HCT116 (cell line): ENCODE measurements around the gene HDLBP. TPM values are rescaled to one million over a fixed set of nuclear protein-coding genes. Genes with fewer than 3 reads are reported as not detected.

Source experiments
- ATAC-seq: fragments of 200-7000 bp; cut with Tn5 transposase; 2 replicates; pipeline ENCODE4 v1.9.1; 2020; ENCODE audit warnings: mild to moderate bottlenecking, moderate library complexity
- BruUV-seq: library from RNA; stranded (reverse); fragments of 400-500 nt; replicated peaks from 2 replicates; lab custom pipeline; 2021; lab: Mats Ljungman, UMichigan
- CTCF ChIA-PET: fragments of 300-600 bp; sonication (Branson Sonifier 250); formaldehyde crosslinking; loops from one replicate; lab custom pipeline; 2021; ENCODE audit warnings: antibody characterized with exemption; lab: Charles Lee
- POLR2A ChIA-PET: fragments of 300-600, 350-600 bp; sonication (Branson Sonifier 250); formaldehyde crosslinking; loops from one replicate; lab custom pipeline; 2021; ENCODE audit warnings: antibody characterized with exemption; lab: Charles Lee
- RAD21 ChIA-PET, 2 experiments: fragments of 300-600 bp; sonication (Branson Sonifier 250); formaldehyde crosslinking; loops; one replicate each; lab custom pipeline; 2023; ENCODE audit warnings: low total read pairs in 2 of 2; ENCODE audit not compliant: uncharacterized antibody in 2 of 2, unreplicated experiment in 2 of 2, low non-redundant PET in 1 of 2; lab: Charles Lee
- DNase-seq: peaks from one replicate; pipeline ENCODE4 v3.0.0-alpha.2; 2010; ENCODE audit warnings: low read depth, low spot score
- H2AFZ ChIP-seq: fragments of 200-600 bp; shearing (Covaris generic), sonication (generic); 2 replicates; pipeline ENCODE4 v1.6.1; 2017; ENCODE audit warnings: low read depth, mixed run types, mixed read lengths, antibody characterized with exemption, low read length; ENCODE audit not compliant: poor library complexity, severe bottlenecking
- H3K27ac ChIP-seq: 2 replicates; pipeline ENCODE4 v1.5.1; 2012; ENCODE audit warnings: low read depth, low read length
- H3K27me3 ChIP-seq: fragments of 200-600 bp; sonication (generic); 2 replicates; pipeline ENCODE4 v1.6.1; 2016; ENCODE audit warnings: mixed run types, low read length, mixed read lengths; ENCODE audit not compliant: insufficient read depth
- H3K36me3 ChIP-seq, 2 experiments: fragments of 200-500 bp in 1 of 2; fragments of 200-600 bp in 1 of 2; sonication (Bioruptor generic) in 1 of 2; sonication (generic) in 1 of 2; 2 replicates each; pipeline versions ENCODE4 v1.5.1 to v1.6.1; 2014 to 2016; ENCODE audit warnings: low read length in 2 of 2, inconsistent platforms in 1 of 2, mixed read lengths in 1 of 2, mixed run types in 1 of 2; ENCODE audit not compliant: insufficient read depth in 2 of 2, control insufficient read depth in 1 of 2
- H3K4me1 ChIP-seq, 2 experiments: fragments of 200-600 bp in 1 of 2; sonication (generic) in 1 of 2; 2 replicates each; pipeline versions ENCODE4 v1.5.1 to v1.6.1; 2012 to 2017; ENCODE audit warnings: low read length in 2 of 2, inconsistent platforms in 1 of 2, mild to moderate bottlenecking in 1 of 2, mixed read lengths in 1 of 2, mixed run types in 1 of 2, moderate library complexity in 1 of 2; ENCODE audit not compliant: insufficient read depth in 2 of 2, control insufficient read depth in 1 of 2
- H3K4me2 ChIP-seq: fragments of 200-600 bp; sonication (generic); 2 replicates; pipeline ENCODE4 v1.6.1; 2017; ENCODE audit warnings: mixed run types, low read length, mixed read lengths
- H3K4me3 ChIP-seq, 2 experiments: fragments of 200-600 bp in 1 of 2; sonication (generic) in 1 of 2; replicated peaks in 1 of 2; 2 replicates each; pipeline ENCODE4 v1.5.1; 2011 to 2016; ENCODE audit warnings: low read length in 2 of 2, control low read depth in 1 of 2, low read depth in 1 of 2, mild to moderate bottlenecking in 1 of 2, mixed read lengths in 1 of 2, mixed run types in 1 of 2
- H3K79me2 ChIP-seq: fragments of 200-600 bp; sonication (generic); 2 replicates; pipeline ENCODE4 v1.6.1; 2017; ENCODE audit warnings: mild to moderate bottlenecking, mixed run types, low read length, moderate library complexity, mixed read lengths; ENCODE audit not compliant: insufficient read depth
- H3K9ac ChIP-seq: fragments of 200-600 bp; sonication (generic); 2 replicates; pipeline ENCODE4 v1.6.1; 2016; ENCODE audit warnings: low read length, mixed read lengths
- H3K9me2 ChIP-seq: fragments of 200-600 bp; sonication (generic), shearing (Covaris generic); 2 replicates; pipeline ENCODE4 v1.6.1; 2017; ENCODE audit warnings: mixed run types, mild to moderate bottlenecking, moderate library complexity; ENCODE audit not compliant: insufficient read depth
- H3K9me3 ChIP-seq, 2 experiments: fragments of 200-500 bp in 1 of 2; fragments of 200-600 bp in 1 of 2; sonication (Bioruptor generic) in 1 of 2; sonication (generic) in 1 of 2; 2 replicates each; pipeline ENCODE4 v1.6.1; 2014 to 2017; ENCODE audit warnings: low read length in 2 of 2, mixed read lengths in 2 of 2, inconsistent platforms in 1 of 2, low read depth in 1 of 2, mild to moderate bottlenecking in 1 of 2, mixed run types in 1 of 2, moderate library complexity in 1 of 2; ENCODE audit not compliant: control insufficient read depth in 1 of 2, insufficient read depth in 1 of 2
- H4K20me1 ChIP-seq: fragments of 200-600 bp; sonication (generic), shearing (Covaris generic); 2 replicates; pipeline ENCODE4 v1.6.1; 2017; ENCODE audit warnings: mixed run types, mild to moderate bottlenecking, moderate library complexity; ENCODE audit not compliant: insufficient read depth
- CEBPB ChIP-seq: IDR thresholded peaks from 2 replicates; pipeline ENCODE4 v1.6.1; 2012; ENCODE audit warnings: low read depth
- EGR1 ChIP-seq: IDR thresholded peaks from 2 replicates; pipeline ENCODE4 v1.6.1; 2012; ENCODE audit warnings: low read depth
- ELF1 ChIP-seq: IDR thresholded peaks from 2 replicates; pipeline ENCODE4 v1.6.1; 2012; ENCODE audit warnings: low read depth, borderline replicate concordance
- POLR2AphosphoS5 ChIP-seq: IDR thresholded peaks from 2 replicates; pipeline ENCODE4 v1.6.1; 2011; ENCODE audit warnings: mild to moderate bottlenecking, low read depth, low read length, moderate library complexity
- SIN3A ChIP-seq: IDR thresholded peaks from 2 replicates; pipeline ENCODE4 v1.6.1; 2012; ENCODE audit warnings: low read depth
- SP1 ChIP-seq: IDR thresholded peaks from 2 replicates; pipeline ENCODE4 v1.6.1; 2012; ENCODE audit warnings: low read depth
- SRF ChIP-seq: IDR thresholded peaks from 2 replicates; pipeline ENCODE4 v1.6.1; 2012; ENCODE audit warnings: low read depth
- TCF7L2 ChIP-seq: IDR thresholded peaks from 2 replicates; pipeline ENCODE4 v1.7.0; 2011; ENCODE audit warnings: borderline replicate concordance, inconsistent platforms; ENCODE audit not compliant: insufficient read depth, insufficient read length; ENCODE audit errors: extremely low read depth
- ZFX ChIP-seq: fragments of 450-650 bp; IDR thresholded peaks from 2 replicates; pipeline ENCODE4 v1.6.1; 2017
- ZNF274 ChIP-seq: fragments of 200-500 bp; sonication (Bioruptor generic); IDR thresholded peaks from 2 replicates; pipeline ENCODE4 v1.6.1; 2014; ENCODE audit warnings: mild to moderate bottlenecking, low read depth, low read length, inconsistent platforms
- intact Hi-C: fragments of 100-400 bp; cut with micrococcal nuclease; formaldehyde crosslinking; loops from 2 replicates; pipeline ENCODE4 v1.10.0; 2022
- total RNA-seq: library from RNA; stranded (reverse); gene quantifications from one replicate; pipeline ENCODE4 v1.2.1, GENCODE V29; 2021; ENCODE audit not compliant: unreplicated experiment
- TF ChIP-seq, protein P1 (sequence below): IDR thresholded peaks from 2 replicates; pipeline ENCODE4 v1.6.1; 2012
- TF ChIP-seq, protein P2 (sequence below): IDR thresholded peaks from 2 replicates; pipeline ENCODE4 v1.6.1; 2011; ENCODE audit warnings: mild to moderate bottlenecking, low read length, moderate library complexity; ENCODE audit not compliant: insufficient replicate concordance; ENCODE audit errors: extremely low read depth

HDLBP gene
- total RNA-seq, 1 experiment from 2014 or later: 462 TPM

GRCh38 chr2:241272303-241273209, 42.9 kb downstream of the HDLBP start:
- H3K27me3 ChIP-seq: no peaks in the 10 kb centered on the region
- BruUV-seq: no TSS peak
- H3K36me3 ChIP-seq: peaks cover 2 to 10% of the 10 kb centered on the region in 2 experiments; a peak in 2 of 4 replicates
- TF ChIP-seq POLR2AphosphoS5 (peak; percentile 43), ZFX (peak; percentile 48; the same call in 1 of the 2 replicates), EGR1 (no peak)
- TF ChIP-seq, protein P1, sequence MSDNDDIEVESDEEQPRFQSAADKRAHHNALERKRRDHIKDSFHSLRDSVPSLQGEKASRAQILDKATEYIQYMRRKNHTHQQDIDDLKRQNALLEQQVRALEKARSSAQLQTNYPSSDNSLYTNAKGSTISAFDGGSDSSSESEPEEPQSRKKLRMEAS: no peak
- ChIA-PET POLR2A (no interaction called here), CTCF (no interaction called here), RAD21 (no interaction called here)
- H3K4me2 ChIP-seq: peak overlapping the region; percentile 81
- H3K4me1 ChIP-seq: peaks cover 21 to 51% of the 10 kb centered on the region in 2 experiments; a peak in 3 of 4 replicates
- no peaks in the 10 kb centered on the region for H3K9me2 ChIP-seq
- ATAC-seq: peak; percentile 80
- H3K4me3 ChIP-seq: peak overlapping the region; percentile 62 to 68
- peaks cover 29% of the 10 kb centered on the region; the same call in 1 of the 2 replicates for H4K20me1 ChIP-seq
- DNase-seq: no peak
- peak overlapping the region; percentile 84 for H3K9ac ChIP-seq
- no peak overlapping the region for H2AFZ ChIP-seq
- intact Hi-C loops: loop anchor here (5.0 kb wide), 1 partner anchor 45 kb away; the partner anchor contains the start of genes HDLBP and SEPTIN2
- 0 out of 4 replicates have a peak, but pooled peaks cover 0 to 3% of the 10 kb centered on the region in 2 experiments for H3K9me3 ChIP-seq
- H3K27ac ChIP-seq: peak overlapping the region; percentile 85
- H3K79me2 ChIP-seq: peaks cover 97% of the 10 kb centered on the region

DNA sequence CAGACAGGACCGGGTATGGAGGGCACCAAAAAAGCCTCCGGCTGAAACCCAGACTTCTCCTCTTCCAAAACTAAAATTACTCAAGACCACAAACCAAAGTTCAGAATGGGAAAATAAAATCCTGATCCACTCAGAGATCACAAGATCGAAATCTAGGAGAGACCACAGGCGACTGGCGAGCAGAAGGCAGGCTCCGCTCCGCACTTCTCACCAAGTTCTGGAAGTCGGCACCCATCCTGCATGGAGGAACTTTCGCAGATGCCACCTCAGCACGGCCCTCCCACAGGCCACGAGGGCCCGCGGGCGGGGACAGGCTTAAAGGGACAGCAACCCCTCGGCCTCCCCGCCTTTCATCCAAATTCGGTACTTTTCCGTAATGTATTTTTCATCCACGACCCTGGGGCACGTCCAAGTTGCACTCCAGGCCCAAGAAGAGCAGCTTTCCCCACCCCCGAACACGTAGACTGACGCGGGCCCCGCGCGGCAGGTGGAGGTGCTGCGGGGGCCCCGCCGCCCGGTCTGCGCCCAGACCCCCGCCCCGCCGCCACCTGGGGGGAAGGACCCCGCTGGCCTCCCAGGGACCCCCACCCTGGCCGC, 43.7 kb downstream of the HDLBP start:
- ChIA-PET CTCF (no interaction called here), POLR2A (no interaction called here), RAD21 (no interaction called here)
- peaks cover 29% of the 10 kb centered on the region; the same call in 1 of the 2 replicates for H4K20me1 ChIP-seq
- H3K9me3 ChIP-seq: 0 out of 4 replicates have a peak, but pooled peaks cover 0 to 3% of the 10 kb centered on the region in 2 experiments
- intact Hi-C loops: loop anchor here (5.0 kb wide), 1 partner anchor 45 kb away; the partner anchor contains the start of genes HDLBP and SEPTIN2
- TF ChIP-seq POLR2AphosphoS5 (peak; percentile 33; the same call in 1 of the 2 replicates), ZNF274 (no peak), SIN3A (peak; percentile 43; the same call in 1 of the 2 replicates), ELF1 (no peak), SRF (no peak), CEBPB (no peak), ZFX (no peak; the same call in 1 of the 2 replicates), SP1 (peak; percentile 64), TCF7L2 (peak; percentile 95), EGR1 (no peak)
- TF ChIP-seq, protein P2, sequence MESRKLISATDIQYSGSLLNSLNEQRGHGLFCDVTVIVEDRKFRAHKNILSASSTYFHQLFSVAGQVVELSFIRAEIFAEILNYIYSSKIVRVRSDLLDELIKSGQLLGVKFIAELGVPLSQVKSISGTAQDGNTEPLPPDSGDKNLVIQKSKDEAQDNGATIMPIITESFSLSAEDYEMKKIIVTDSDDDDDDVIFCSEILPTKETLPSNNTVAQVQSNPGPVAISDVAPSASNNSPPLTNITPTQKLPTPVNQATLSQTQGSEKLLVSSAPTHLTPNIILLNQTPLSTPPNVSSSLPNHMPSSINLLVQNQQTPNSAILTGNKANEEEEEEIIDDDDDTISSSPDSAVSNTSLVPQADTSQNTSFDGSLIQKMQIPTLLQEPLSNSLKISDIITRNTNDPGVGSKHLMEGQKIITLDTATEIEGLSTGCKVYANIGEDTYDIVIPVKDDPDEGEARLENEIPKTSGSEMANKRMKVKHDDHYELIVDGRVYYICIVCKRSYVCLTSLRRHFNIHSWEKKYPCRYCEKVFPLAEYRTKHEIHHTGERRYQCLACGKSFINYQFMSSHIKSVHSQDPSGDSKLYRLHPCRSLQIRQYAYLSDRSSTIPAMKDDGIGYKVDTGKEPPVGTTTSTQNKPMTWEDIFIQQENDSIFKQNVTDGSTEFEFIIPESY: no peak
- TF ChIP-seq, protein P1: peak; percentile 79
- no TSS peak for BruUV-seq
- H3K9ac ChIP-seq: peak overlapping the region; percentile 84
- H3K27me3 ChIP-seq: no peaks in the 10 kb centered on the region
- peak overlapping the region; percentile 85 for H3K27ac ChIP-seq
- peaks cover 97% of the 10 kb centered on the region for H3K79me2 ChIP-seq
- ATAC-seq (peak; percentile 74), DNase-seq (peak; percentile 38)
- H3K36me3 ChIP-seq: peaks cover 5 to 16% of the 10 kb centered on the region in 2 experiments
- peak overlapping the region; percentile 81 for H3K4me2 ChIP-seq
- H3K9me2 ChIP-seq: no peaks in the 10 kb centered on the region
- peak overlapping the region; percentile 62 to 68 for H3K4me3 ChIP-seq
- no peak overlapping the region for H2AFZ ChIP-seq
- peaks cover 21 to 51% of the 10 kb centered on the region in 2 experiments; a peak in 3 of 4 replicates for H3K4me1 ChIP-seq
